Measurements from ENCODE around the gene CCNJ.

GRCh38 chr10:96107623-96108038 lies 64.2 kb downstream of the CCNJ start:
- TF ChIP-seq CTCF (IDR thresholded peaks at IDR 0.05; ENCODE audit: low read depth, low read length) (no peak), MAX (IDR thresholded peaks at IDR 0.05; ENCODE audit: low read depth, low read length) (no peak), POLR2A (IDR thresholded peaks at IDR 0.05; ENCODE audit: extremely low read depth, insufficient read length) (no peak)
